GM21737 (cell line): ENCODE measurements around the gene LGSN.
"Not testable (repeated sequence)": the region's sequence is repeated elsewhere in the genome, so short reads cannot be mapped to it uniquely, and the experiment has no call there.

Experiments
- ATAC-seq: cut with Tn5 transposase; IDR thresholded peaks from one replicate; pipeline ENCODE4 v1.9.1; 2021; ENCODE audit warnings: mild to moderate bottlenecking, moderate library complexity; ENCODE audit not compliant: unreplicated experiment

Gene LGSN

GRCh38 chr6:63319939-63320338, at the start of gene LGSN:
LGSN (minus strand) TSS chr6:63319983; CDS start chr6:63319943, 40 bp downstream.
- no peak for ATAC-seq

- no peak for ATAC-seq
These were observed 48.6 kb upstream of the LGSN start for GRCh38 chr6:63368347-63368746.

GRCh38 chr6:63362500-63363120, 42.8 kb upstream of the LGSN start:
- ATAC-seq, result not testable (repeated sequence)

- ATAC-seq, result not testable (repeated sequence)
These were observed 37.6 kb upstream of the LGSN start for GRCh38 chr6:63357384-63357783.

- ATAC-seq, result no peak
These were observed 35.8 kb upstream of the LGSN start for GRCh38 chr6:63355632-63356031.

- ATAC-seq, result no peak
These were observed 33.5 kb upstream of the LGSN start for GRCh38 chr6:63353286-63353630.

GRCh38 chr6:63352544-63353285, 32.9 kb upstream of the LGSN start:
- peak; percentile 94 for ATAC-seq

GRCh38 chr6:63352069-63352543, 32.3 kb upstream of the LGSN start:
- ATAC-seq, result peak; percentile 42

GRCh38 chr6:63349401-63349800, 29.6 kb upstream of the LGSN start:
- no peak for ATAC-seq

- ATAC-seq, result no peak
These were observed 29.1 kb upstream of the LGSN start for GRCh38 chr6:63348836-63349235.

- ATAC-seq, result no peak
These were observed 27.8 kb upstream of the LGSN start for GRCh38 chr6:63347599-63347998.

- no peak for ATAC-seq
These were observed 26.5 kb upstream of the LGSN start for GRCh38 chr6:63346217-63346835.

GRCh38 chr6:63340351-63340750, 20.6 kb upstream of the LGSN start:
- no peak for ATAC-seq

- not testable (repeated sequence) for ATAC-seq
These were observed 14.9 kb upstream of the LGSN start for GRCh38 chr6:63334652-63335051.

GRCh38 chr6:63333440-63333839, 13.7 kb upstream of the LGSN start:
- no peak for ATAC-seq

GRCh38 chr6:63326630-63327029, 6.8 kb upstream of the LGSN start:
- not testable (repeated sequence) for ATAC-seq

- no peak for ATAC-seq
These were observed 3.2 kb upstream of the LGSN start for GRCh38 chr6:63322981-63323380.

GRCh38 chr6:63321821-63322220, 2.0 kb upstream of the LGSN start:
- ATAC-seq, result no peak

- no peak for ATAC-seq
These were observed 2.1 kb downstream of the LGSN start for GRCh38 chr6:63317641-63318040.

- no peak for ATAC-seq
These were observed 3.7 kb downstream of the LGSN start for GRCh38 chr6:63316113-63316512.

GRCh38 chr6:63313111-63313510, 6.7 kb downstream of the LGSN start:
- ATAC-seq, result no peak
